Stimulated activated effector memory CD8-positive, alpha-beta T cell treated with anti-CD3 and anti-CD28 coated beads, Interleukin-12 subunit alpha, Interleukin-12 subunit beta, amount 100 ng/mL, for 72 hours (primary cell): ENCODE measurements around the gene NECAP2.

Experiments used
- ATAC-seq: fragments of 150-1000 bp; cut with Tn5 transposase; 2 replicates; pipeline ENCODE4 v1.10.0; 2021
- DNase-seq, 2 donors: peaks; one replicate each; pipeline ENCODE4 v3.0.0; 2021 to 2022; ENCODE audit warnings: low spot score in 2 of 2
- H3K27ac Mint-ChIP-seq: one replicate; pipeline ENCODE4 v1.8.0; 2022; ENCODE audit warnings: mild to moderate bottlenecking, mixed read lengths
- H3K36me3 Mint-ChIP-seq: one replicate; pipeline ENCODE4 v1.8.0; 2022; ENCODE audit warnings: mild to moderate bottlenecking, mixed read lengths
- H3K4me1 Mint-ChIP-seq: one replicate; pipeline ENCODE4 v1.8.0; 2022; ENCODE audit warnings: mixed read lengths
- H3K4me3 Mint-ChIP-seq: one replicate; pipeline ENCODE4 v1.8.0; 2022; ENCODE audit warnings: mild to moderate bottlenecking, mixed read lengths
- H3K9me3 Mint-ChIP-seq: one replicate; pipeline ENCODE4 v1.8.0; 2022; ENCODE audit warnings: mixed read lengths

NECAP2 gene

GRCh38 chr1:16418823-16419425 lies 21.6 kb upstream of the NECAP2 start:
- no peak for DNase-seq
- Mint-ChIP-seq H3K27ac (peak overlapping the region; percentile 37), H3K36me3 (peaks cover 10% of the 10 kb centered on the region), H3K4me3 (no peak overlapping the region), H3K4me1 (peaks cover 33% of the 10 kb centered on the region), H3K9me3 (no peaks in the 10 kb centered on the region)
- no peak for ATAC-seq

- DNase-seq (peak; percentile 29 to 78), ATAC-seq (peak; percentile 98)
- Mint-ChIP-seq H3K36me3 (peaks cover 10% of the 10 kb centered on the region), H3K4me1 (peaks cover 33% of the 10 kb centered on the region), H3K4me3 (peak overlapping the region; percentile 48), H3K27ac (peak overlapping the region; percentile 15), H3K9me3 (no peaks in the 10 kb centered on the region)
These were observed 20.0 kb upstream of the NECAP2 start for GRCh38 chr1:16420424-16421118.

- Mint-ChIP-seq H3K36me3 (peaks cover 10% of the 10 kb centered on the region), H3K9me3 (no peaks in the 10 kb centered on the region), H3K4me3 (peak overlapping the region; percentile 48), H3K4me1 (peaks cover 33% of the 10 kb centered on the region), H3K27ac (peak overlapping the region; percentile 15)
- ATAC-seq (peak; percentile 4), DNase-seq (no peak)
These were observed 19.3 kb upstream of the NECAP2 start for GRCh38 chr1:16421201-16421600.

- Mint-ChIP-seq H3K27ac (no peak overlapping the region), H3K9me3 (no peaks in the 10 kb centered on the region), H3K4me1 (peaks cover 33% of the 10 kb centered on the region), H3K4me3 (no peak overlapping the region), H3K36me3 (peaks cover 10% of the 10 kb centered on the region)
- DNase-seq, result no peak
- no peak for ATAC-seq
These were observed 18.5 kb upstream of the NECAP2 start for GRCh38 chr1:16422041-16422440.

GRCh38 chr1:16425125-16426025 lies 15.1 kb upstream of the NECAP2 start:
- no peak for ATAC-seq
- peaks cover 6% of the 10 kb centered on the region for H3K36me3 Mint-ChIP-seq
- peaks cover 13% of the 10 kb centered on the region for H3K4me1 Mint-ChIP-seq
- no peak overlapping the region for H3K27ac Mint-ChIP-seq
- H3K9me3 Mint-ChIP-seq, result no peaks in the 10 kb centered on the region
- DNase-seq, result no peak
- no peak overlapping the region for H3K4me3 Mint-ChIP-seq

- no peak overlapping the region for H3K27ac Mint-ChIP-seq
- H3K4me3 Mint-ChIP-seq, result no peak overlapping the region
These were observed 9.9 kb upstream of the NECAP2 start for GRCh38 chr1:16430606-16431005.

GRCh38 chr1:16433030-16433429 lies 7.5 kb upstream of the NECAP2 start:
- Mint-ChIP-seq H3K27ac (peak overlapping the region; percentile 64), H3K4me3 (no peak overlapping the region), H3K36me3 (no peaks in the 10 kb centered on the region), H3K4me1 (no peaks in the 10 kb centered on the region), H3K9me3 (no peaks in the 10 kb centered on the region)
- DNase-seq (no peak), ATAC-seq (no peak)

More at GRCh38 chr1:16430606-16431005, 9.9 kb upstream of the NECAP2 start:
- Mint-ChIP-seq H3K9me3 (no peaks in the 10 kb centered on the region), H3K36me3 (no peaks in the 10 kb centered on the region), H3K4me1 (no peaks in the 10 kb centered on the region)
- ATAC-seq (no peak), DNase-seq (no peak)

- no peaks in the 10 kb centered on the region for H3K36me3 Mint-ChIP-seq
- no peak overlapping the region for H3K4me3 Mint-ChIP-seq
- no peak for DNase-seq
- no peaks in the 10 kb centered on the region for H3K9me3 Mint-ChIP-seq
- no peak for ATAC-seq
- H3K4me1 Mint-ChIP-seq, result no peaks in the 10 kb centered on the region
- H3K27ac Mint-ChIP-seq, result no peak overlapping the region
These were observed 6.5 kb upstream of the NECAP2 start for GRCh38 chr1:16434007-16434406.

GRCh38 chr1:16434501-16434900 lies 6.0 kb upstream of the NECAP2 start:
- peak; percentile 53 for ATAC-seq
- no peak overlapping the region for H3K27ac Mint-ChIP-seq
- H3K4me1 Mint-ChIP-seq, result no peaks in the 10 kb centered on the region
- no peak overlapping the region for H3K4me3 Mint-ChIP-seq
- no peak for DNase-seq
- H3K9me3 Mint-ChIP-seq, result no peaks in the 10 kb centered on the region
- no peaks in the 10 kb centered on the region for H3K36me3 Mint-ChIP-seq

GRCh38 chr1:16436946-16437474 lies 3.5 kb upstream of the NECAP2 start, which contains the start of gene SPATA21:
SPATA21 (minus strand) TSS chr1:16437424; CDS start chr1:16431371, 6,053 bp downstream.
- DNase-seq, result no peak
- peaks cover 15% of the 10 kb centered on the region for H3K4me1 Mint-ChIP-seq
- no peak within 1 kb of the TSS for H3K27ac Mint-ChIP-seq

GRCh38 chr1:16438516-16438915 lies 2.0 kb upstream of the NECAP2 start:
- ATAC-seq (no peak), DNase-seq (no peak)
- Mint-ChIP-seq H3K36me3 (peaks cover 30% of the 10 kb centered on the region), H3K4me3 (no peak overlapping the region), H3K27ac (no peak overlapping the region), H3K9me3 (no peaks in the 10 kb centered on the region), H3K4me1 (peaks cover 26% of the 10 kb centered on the region)

More at GRCh38 chr1:16436946-16437474, 3.5 kb upstream of the NECAP2 start, which contains the start of gene SPATA21:
- H3K36me3 Mint-ChIP-seq, result peaks cover 18% of the 10 kb centered on the region
- H3K9me3 Mint-ChIP-seq, result no peaks in the 10 kb centered on the region
- no peak for ATAC-seq
- H3K4me3 Mint-ChIP-seq, result no peak within 1 kb of the TSS

- H3K4me1 Mint-ChIP-seq, result peaks cover 26% of the 10 kb centered on the region
- H3K4me3 Mint-ChIP-seq, result no peak overlapping the region
- no peaks in the 10 kb centered on the region for H3K9me3 Mint-ChIP-seq
- no peak for DNase-seq
- H3K36me3 Mint-ChIP-seq, result peaks cover 34% of the 10 kb centered on the region
- H3K27ac Mint-ChIP-seq, result peak overlapping the region; percentile 15
- no peak for ATAC-seq
These were observed 1.6 kb upstream of the NECAP2 start for GRCh38 chr1:16438924-16439323.

- peaks cover 31% of the 10 kb centered on the region for H3K4me1 Mint-ChIP-seq
- DNase-seq (no peak), ATAC-seq (peak; percentile 25)
- H3K36me3 Mint-ChIP-seq, result peaks cover 46% of the 10 kb centered on the region
- H3K9me3 Mint-ChIP-seq, result no peaks in the 10 kb centered on the region
- peak overlapping the region; percentile 96 for H3K27ac Mint-ChIP-seq
- H3K4me3 Mint-ChIP-seq, result peak overlapping the region; percentile 87
These were observed 424 bp upstream of the NECAP2 start for GRCh38 chr1:16440131-16440469.

- Mint-ChIP-seq H3K27ac (peak overlapping the region; percentile 96), H3K4me1 (peaks cover 31% of the 10 kb centered on the region), H3K36me3 (peaks cover 58% of the 10 kb centered on the region), H3K9me3 (no peaks in the 10 kb centered on the region), H3K4me3 (peak overlapping the region; percentile 87)
- DNase-seq, result no peak
- peak; percentile 29 for ATAC-seq
These were observed 750 bp downstream of the NECAP2 start for GRCh38 chr1:16441282-16441665.

- DNase-seq (no peak), ATAC-seq (no peak)
- Mint-ChIP-seq H3K36me3 (peaks cover 68% of the 10 kb centered on the region), H3K27ac (peak overlapping the region; percentile 96), H3K4me3 (peak overlapping the region; percentile 87), H3K4me1 (peaks cover 31% of the 10 kb centered on the region), H3K9me3 (no peaks in the 10 kb centered on the region)
These were observed 1.7 kb downstream of the NECAP2 start for GRCh38 chr1:16442265-16442664.
